GM12878 (cell line): ENCODE measurements around the gene CSF3R. TPM values are rescaled to one million over a fixed set of nuclear protein-coding genes. Genes with fewer than 3 reads are reported as not detected.

ENCODE experiments used
- ASH2L ChIP-seq: fragments of 300-600, 200-600 bp; sonication (generic); IDR thresholded peaks from 2 replicates; pipeline ENCODE4 v1.6.1; 2017; ENCODE audit warnings: low read depth, mild to moderate bottlenecking, borderline replicate concordance
- MTA2 ChIP-seq: fragments of 450-650 bp; IDR thresholded peaks from 2 replicates; pipeline ENCODE4 v1.6.1; 2016; ENCODE audit warnings: low read depth, mild to moderate bottlenecking, moderate library complexity
- MYC ChIP-seq: IDR thresholded peaks from 2 replicates; pipeline ENCODE4 v1.6.1; 2011; ENCODE audit warnings: mild to moderate bottlenecking, low read length, moderate library complexity, inconsistent platforms; ENCODE audit not compliant: insufficient read depth, insufficient replicate concordance, insufficient read length, severe bottlenecking
- RELA ChIP-seq: fragments of 450-650 bp; IDR thresholded peaks from 2 replicates; pipeline ENCODE4 v1.8.0; 2014; ENCODE audit warnings: borderline replicate concordance; ENCODE audit not compliant: partially characterized antibody
- TAF1 ChIP-seq: IDR thresholded peaks from 2 replicates; pipeline ENCODE4 v1.6.1; 2011; ENCODE audit warnings: mild to moderate bottlenecking, low read depth, low read length, borderline replicate concordance
- ZSCAN29 ChIP-seq: fragments of 450-650 bp; IDR thresholded peaks from 2 replicates; pipeline ENCODE4 v1.6.1; 2017; ENCODE audit warnings: mild to moderate bottlenecking, moderate library complexity
- polyA plus RNA-seq, 11 experiments: library from polyadenylated mRNA; depleted of rRNA in 4 of 11; unstranded in 6 of 11; stranded (reverse) in 5 of 11; fragments of >200 nt; fragmentation: Nextera tagmentation in 4 of 11; fragmentation: Illumina TruSeq in 1 of 11; extraction: Ambion mirVana in 4 of 11; extraction: Trizol in 1 of 11; gene quantifications; 1 replicate in 1 of 11; 2 replicates in 10 of 11; pipeline versions ENCODE4 v1.2.1 to v1.2.3, GENCODE V29; 2011 to 2016; ENCODE audit warnings: inconsistent platforms in 2 of 11, missing spikeins in 2 of 11, low read depth in 1 of 11
- total RNA-seq, 4 experiments: library from RNA; depleted of rRNA in 3 of 4; stranded (reverse); fragments of >200 nt in 3 of 4; fragmentation: Illumina TruSeq in 1 of 4; extraction: Trizol in 1 of 4; gene quantifications; 2 replicates each; pipeline versions ENCODE4 v1.2.1 to v1.2.3, GENCODE V29; 2013 to 2021
- TF ChIP-seq, protein P1 (sequence below): fragments of 450-650 bp; IDR thresholded peaks from 2 replicates; pipeline ENCODE4 v1.6.1; 2016; ENCODE audit warnings: mild to moderate bottlenecking, moderate library complexity, borderline replicate concordance
- TF ChIP-seq, protein P2 (sequence below): fragments of 450-650 bp; formaldehyde crosslinking; IDR thresholded peaks from 2 replicates; pipeline ENCODE4 v1.4.0; 2022; ENCODE audit warnings: mild to moderate bottlenecking, moderate library complexity
- TF ChIP-seq, protein P3 (sequence below): IDR thresholded peaks from 2 replicates; pipeline ENCODE4 v1.6.1; 2011; ENCODE audit warnings: borderline replicate concordance, low read depth, mild to moderate bottlenecking, moderate library complexity, mixed read lengths, low read length; ENCODE audit not compliant: insufficient read depth; ENCODE audit errors: extremely low read length
- TF ChIP-seq, protein P4 (sequence below): fragments of 450-650 bp; IDR thresholded peaks from 2 replicates; pipeline ENCODE4 v1.6.1; 2017; ENCODE audit warnings: antibody characterized with exemption, mild to moderate bottlenecking, moderate library complexity
- TF ChIP-seq, protein P5 (sequence below): fragments of 450-650 bp; IDR thresholded peaks from 2 replicates; pipeline ENCODE4 v1.6.1; 2016; ENCODE audit warnings: mild to moderate bottlenecking
- TF ChIP-seq, protein P6 (sequence below): fragments of 450-650 bp; IDR thresholded peaks from 2 replicates; pipeline ENCODE4 v1.6.1; 2014; ENCODE audit warnings: mild to moderate bottlenecking

The CSF3R gene
- total and polyA plus RNA-seq, 10 of the 15 experiments (the other 5 are each of a cell fraction or from before 2014, with no cell fraction given): 0.13 TPM; not detected in 9

DNA sequence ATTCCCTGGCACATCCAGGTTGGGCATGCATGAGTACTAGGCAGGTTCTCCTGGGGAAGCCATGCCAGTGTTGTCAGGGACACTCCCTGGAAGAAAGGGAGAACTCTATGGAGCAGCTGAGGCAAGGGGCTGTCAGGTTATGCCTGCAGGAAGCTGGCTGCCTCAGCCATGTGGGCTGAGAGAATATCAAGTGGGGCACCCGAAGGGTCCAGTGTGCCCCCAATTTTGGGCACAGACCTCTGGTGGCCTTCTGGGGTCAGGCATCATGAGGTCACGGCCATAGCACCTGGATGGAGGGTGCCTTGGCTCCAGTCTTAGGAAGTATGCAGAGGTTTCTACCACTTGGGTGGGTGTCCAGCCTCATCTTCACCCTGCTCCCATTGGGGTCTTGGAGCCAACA, 2.6 kb downstream of the CSF3R start (continued):
- TF ChIP-seq MYC (no peak), TAF1 (no peak), ASH2L (no peak), MTA2 (no peak), RELA (no peak), ZSCAN29 (no peak)
- TF ChIP-seq, protein P1, sequence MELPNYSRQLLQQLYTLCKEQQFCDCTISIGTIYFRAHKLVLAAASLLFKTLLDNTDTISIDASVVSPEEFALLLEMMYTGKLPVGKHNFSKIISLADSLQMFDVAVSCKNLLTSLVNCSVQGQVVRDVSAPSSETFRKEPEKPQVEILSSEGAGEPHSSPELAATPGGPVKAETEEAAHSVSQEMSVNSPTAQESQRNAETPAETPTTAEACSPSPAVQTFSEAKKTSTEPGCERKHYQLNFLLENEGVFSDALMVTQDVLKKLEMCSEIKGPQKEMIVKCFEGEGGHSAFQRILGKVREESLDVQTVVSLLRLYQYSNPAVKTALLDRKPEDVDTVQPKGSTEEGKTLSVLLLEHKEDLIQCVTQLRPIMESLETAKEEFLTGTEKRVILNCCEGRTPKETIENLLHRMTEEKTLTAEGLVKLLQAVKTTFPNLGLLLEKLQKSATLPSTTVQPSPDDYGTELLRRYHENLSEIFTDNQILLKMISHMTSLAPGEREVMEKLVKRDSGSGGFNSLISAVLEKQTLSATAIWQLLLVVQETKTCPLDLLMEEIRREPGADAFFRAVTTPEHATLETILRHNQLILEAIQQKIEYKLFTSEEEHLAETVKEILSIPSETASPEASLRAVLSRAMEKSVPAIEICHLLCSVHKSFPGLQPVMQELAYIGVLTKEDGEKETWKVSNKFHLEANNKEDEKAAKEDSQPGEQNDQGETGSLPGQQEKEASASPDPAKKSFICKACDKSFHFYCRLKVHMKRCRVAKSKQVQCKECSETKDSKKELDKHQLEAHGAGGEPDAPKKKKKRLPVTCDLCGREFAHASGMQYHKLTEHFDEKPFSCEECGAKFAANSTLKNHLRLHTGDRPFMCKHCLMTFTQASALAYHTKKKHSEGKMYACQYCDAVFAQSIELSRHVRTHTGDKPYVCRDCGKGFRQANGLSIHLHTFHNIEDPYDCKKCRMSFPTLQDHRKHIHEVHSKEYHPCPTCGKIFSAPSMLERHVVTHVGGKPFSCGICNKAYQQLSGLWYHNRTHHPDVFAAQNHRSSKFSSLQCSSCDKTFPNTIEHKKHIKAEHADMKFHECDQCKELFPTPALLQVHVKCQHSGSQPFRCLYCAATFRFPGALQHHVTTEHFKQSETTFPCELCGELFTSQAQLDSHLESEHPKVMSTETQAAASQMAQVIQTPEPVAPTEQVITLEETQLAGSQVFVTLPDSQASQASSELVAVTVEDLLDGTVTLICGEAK: no peak
- TF ChIP-seq, protein P2, sequence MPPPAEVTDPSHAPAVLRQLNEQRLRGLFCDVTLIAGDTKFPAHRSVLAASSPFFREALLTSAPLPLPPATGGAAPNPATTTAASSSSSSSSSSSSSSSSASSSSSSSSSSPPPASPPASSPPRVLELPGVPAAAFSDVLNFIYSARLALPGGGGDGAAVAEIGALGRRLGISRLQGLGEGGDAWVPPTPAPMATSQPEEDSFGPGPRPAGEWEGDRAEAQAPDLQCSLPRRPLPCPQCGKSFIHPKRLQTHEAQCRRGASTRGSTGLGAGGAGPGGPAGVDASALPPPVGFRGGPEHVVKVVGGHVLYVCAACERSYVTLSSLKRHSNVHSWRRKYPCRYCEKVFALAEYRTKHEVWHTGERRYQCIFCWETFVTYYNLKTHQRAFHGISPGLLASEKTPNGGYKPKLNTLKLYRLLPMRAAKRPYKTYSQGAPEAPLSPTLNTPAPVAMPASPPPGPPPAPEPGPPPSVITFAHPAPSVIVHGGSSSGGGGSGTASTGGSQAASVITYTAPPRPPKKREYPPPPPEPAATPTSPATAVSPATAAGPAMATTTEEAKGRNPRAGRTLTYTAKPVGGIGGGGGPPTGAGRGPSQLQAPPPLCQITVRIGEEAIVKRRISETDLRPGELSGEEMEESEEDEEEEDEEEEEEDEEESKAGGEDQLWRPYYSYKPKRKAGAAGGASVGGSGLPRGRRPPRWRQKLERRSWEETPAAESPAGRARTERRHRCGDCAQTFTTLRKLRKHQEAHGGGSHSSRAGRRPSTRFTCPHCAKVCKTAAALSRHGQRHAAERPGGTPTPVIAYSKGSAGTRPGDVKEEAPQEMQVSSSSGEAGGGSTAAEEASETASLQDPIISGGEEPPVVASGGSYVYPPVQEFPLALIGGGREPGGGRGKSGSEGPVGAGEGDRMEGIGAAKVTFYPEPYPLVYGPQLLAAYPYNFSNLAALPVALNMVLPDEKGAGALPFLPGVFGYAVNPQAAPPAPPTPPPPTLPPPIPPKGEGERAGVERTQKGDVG (CRISPR knock-in tag): no peak
- TF ChIP-seq, protein P3, sequence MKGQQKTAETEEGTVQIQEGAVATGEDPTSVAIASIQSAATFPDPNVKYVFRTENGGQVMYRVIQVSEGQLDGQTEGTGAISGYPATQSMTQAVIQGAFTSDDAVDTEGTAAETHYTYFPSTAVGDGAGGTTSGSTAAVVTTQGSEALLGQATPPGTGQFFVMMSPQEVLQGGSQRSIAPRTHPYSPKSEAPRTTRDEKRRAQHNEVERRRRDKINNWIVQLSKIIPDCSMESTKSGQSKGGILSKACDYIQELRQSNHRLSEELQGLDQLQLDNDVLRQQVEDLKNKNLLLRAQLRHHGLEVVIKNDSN: no peak
- TF ChIP-seq, protein P4, sequence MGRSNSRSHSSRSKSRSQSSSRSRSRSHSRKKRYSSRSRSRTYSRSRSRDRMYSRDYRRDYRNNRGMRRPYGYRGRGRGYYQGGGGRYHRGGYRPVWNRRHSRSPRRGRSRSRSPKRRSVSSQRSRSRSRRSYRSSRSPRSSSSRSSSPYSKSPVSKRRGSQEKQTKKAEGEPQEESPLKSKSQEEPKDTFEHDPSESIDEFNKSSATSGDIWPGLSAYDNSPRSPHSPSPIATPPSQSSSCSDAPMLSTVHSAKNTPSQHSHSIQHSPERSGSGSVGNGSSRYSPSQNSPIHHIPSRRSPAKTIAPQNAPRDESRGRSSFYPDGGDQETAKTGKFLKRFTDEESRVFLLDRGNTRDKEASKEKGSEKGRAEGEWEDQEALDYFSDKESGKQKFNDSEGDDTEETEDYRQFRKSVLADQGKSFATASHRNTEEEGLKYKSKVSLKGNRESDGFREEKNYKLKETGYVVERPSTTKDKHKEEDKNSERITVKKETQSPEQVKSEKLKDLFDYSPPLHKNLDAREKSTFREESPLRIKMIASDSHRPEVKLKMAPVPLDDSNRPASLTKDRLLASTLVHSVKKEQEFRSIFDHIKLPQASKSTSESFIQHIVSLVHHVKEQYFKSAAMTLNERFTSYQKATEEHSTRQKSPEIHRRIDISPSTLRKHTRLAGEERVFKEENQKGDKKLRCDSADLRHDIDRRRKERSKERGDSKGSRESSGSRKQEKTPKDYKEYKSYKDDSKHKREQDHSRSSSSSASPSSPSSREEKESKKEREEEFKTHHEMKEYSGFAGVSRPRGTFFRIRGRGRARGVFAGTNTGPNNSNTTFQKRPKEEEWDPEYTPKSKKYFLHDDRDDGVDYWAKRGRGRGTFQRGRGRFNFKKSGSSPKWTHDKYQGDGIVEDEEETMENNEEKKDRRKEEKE: no peak
- TF ChIP-seq, protein P5, sequence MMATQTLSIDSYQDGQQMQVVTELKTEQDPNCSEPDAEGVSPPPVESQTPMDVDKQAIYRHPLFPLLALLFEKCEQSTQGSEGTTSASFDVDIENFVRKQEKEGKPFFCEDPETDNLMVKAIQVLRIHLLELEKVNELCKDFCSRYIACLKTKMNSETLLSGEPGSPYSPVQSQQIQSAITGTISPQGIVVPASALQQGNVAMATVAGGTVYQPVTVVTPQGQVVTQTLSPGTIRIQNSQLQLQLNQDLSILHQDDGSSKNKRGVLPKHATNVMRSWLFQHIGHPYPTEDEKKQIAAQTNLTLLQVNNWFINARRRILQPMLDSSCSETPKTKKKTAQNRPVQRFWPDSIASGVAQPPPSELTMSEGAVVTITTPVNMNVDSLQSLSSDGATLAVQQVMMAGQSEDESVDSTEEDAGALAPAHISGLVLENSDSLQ: no peak
- TF ChIP-seq, protein P6, sequence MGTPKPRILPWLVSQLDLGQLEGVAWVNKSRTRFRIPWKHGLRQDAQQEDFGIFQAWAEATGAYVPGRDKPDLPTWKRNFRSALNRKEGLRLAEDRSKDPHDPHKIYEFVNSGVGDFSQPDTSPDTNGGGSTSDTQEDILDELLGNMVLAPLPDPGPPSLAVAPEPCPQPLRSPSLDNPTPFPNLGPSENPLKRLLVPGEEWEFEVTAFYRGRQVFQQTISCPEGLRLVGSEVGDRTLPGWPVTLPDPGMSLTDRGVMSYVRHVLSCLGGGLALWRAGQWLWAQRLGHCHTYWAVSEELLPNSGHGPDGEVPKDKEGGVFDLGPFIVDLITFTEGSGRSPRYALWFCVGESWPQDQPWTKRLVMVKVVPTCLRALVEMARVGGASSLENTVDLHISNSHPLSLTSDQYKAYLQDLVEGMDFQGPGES: no peak
- TF ChIP-seq, all 136 proteins: peak for 0
